Activated T-helper 1 cell treated with Interleukin-2 at 50 U/mL for 16 hours (primary cell): Measurements from ENCODE around the gene ZBTB9.
A peak's percentile ranks its signal among the peaks of the same experiment; 100 is the strongest.

Source experiments
- DNase-seq: peaks from one replicate; pipeline ENCODE4 v3.0.0-alpha.2; 2020; ENCODE audit warnings: low read depth

The ZBTB9 gene, protein sequence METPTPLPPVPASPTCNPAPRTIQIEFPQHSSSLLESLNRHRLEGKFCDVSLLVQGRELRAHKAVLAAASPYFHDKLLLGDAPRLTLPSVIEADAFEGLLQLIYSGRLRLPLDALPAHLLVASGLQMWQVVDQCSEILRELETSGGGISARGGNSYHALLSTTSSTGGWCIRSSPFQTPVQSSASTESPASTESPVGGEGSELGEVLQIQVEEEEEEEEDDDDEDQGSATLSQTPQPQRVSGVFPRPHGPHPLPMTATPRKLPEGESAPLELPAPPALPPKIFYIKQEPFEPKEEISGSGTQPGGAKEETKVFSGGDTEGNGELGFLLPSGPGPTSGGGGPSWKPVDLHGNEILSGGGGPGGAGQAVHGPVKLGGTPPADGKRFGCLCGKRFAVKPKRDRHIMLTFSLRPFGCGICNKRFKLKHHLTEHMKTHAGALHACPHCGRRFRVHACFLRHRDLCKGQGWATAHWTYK

DNA sequence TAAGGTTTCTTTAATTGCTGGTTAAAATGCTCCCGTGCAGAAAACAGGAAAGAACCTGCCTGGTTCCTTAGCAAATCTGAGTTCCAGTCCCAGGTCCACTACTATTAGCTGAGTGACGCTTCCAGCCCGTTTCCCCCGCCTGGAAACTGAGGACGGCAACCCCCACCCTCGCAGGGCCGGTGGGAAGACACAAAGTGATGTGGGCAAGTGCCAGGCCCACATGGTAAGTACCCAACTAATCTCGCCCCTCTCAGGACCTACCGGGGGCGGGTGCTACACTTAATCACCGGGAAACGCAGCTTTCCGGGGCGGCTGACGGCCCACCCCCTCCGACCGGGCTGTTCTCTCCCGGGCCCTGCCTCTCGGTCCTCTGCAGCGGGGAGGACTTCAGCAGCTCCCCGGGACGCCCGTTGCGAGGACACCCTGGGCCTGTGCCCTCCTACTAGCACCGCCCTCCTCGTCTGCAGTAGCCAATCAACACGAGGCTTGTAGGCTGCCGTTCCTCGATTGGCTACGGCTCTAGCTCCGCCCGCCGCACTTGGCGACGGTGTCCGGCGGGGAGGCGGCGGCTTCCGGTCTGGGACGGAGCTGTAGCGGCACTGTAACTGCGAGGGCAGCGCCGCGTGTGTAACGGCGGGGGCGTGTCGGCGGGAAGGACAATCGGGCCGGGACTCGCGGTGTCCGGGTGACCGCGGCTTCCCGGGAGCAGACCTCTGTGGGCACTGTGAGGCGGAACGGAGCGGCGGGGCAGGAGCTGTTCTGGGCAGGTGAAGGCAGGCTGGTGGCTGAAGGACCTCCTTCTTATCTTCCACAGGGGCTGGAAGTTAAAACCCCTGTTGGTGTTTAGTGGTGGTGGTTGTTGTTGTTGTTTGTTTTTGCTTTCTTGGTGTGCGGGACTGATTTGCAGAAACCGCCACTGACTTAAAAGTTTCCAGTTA, at the start of gene ZBTB9:
Gene ZBTB9 (plus strand): TSS at position 568 of the 938 bp plus-strand sequence. CDS start 525 bp downstream, outside the sequence.
- DNase-seq: peak; percentile 90

DNA sequence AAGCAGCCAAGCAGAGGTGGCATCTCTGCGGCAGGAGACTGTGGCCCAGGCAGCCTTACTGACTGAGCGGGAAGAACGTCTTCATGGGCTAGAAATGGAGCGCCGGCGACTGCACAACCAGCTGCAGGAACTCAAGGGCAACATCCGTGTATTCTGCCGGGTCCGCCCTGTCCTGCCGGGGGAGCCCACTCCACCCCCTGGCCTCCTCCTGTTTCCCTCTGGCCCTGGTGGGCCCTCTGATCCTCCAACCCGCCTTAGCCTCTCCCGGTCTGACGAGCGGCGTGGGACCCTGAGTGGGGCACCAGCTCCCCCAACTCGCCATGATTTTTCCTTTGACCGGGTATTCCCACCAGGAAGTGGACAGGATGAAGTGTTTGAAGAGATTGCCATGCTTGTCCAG, 49.5 kb upstream of the ZBTB9 start:
- no peak for DNase-seq

DNA sequence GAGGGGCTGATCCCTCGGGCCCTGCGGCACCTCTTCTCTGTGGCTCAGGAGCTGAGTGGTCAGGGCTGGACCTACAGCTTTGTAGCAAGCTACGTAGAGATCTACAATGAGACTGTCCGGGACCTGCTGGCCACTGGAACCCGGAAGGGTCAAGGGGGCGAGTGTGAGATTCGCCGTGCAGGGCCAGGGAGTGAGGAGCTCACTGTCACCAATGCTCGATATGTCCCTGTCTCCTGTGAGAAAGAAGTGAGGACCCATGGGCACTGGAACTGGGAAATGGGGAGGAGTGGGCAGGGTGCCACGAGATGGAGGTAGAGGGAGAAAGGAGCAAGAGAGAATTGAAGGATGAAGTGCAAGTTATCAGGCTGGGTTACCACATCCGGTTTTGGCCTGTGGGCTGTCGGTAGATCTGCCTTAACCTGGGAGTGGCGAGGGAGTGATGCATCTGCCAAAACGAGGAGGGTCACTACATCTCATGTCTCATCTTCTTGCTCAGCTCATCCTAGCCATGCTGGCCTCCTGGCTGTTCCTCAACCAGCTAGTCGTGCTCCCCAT, 48.9 kb upstream of the ZBTB9 start:
- DNase-seq: no peak

DNA sequence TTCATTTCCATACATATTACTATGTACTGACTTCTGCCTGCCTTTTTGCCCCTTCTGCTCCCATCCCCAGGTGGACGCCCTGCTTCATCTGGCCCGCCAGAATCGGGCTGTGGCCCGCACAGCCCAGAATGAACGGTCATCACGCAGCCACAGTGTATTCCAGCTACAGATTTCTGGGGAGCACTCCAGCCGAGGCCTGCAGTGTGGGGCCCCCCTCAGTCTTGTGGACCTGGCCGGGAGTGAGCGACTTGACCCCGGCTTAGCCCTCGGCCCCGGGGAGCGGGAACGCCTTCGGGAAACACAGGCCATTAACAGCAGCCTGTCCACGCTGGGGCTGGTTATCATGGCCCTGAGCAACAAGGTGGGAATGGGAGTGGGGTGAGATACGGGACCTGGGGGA, 48.2 kb upstream of the ZBTB9 start:
- DNase-seq: no peak

DNA sequence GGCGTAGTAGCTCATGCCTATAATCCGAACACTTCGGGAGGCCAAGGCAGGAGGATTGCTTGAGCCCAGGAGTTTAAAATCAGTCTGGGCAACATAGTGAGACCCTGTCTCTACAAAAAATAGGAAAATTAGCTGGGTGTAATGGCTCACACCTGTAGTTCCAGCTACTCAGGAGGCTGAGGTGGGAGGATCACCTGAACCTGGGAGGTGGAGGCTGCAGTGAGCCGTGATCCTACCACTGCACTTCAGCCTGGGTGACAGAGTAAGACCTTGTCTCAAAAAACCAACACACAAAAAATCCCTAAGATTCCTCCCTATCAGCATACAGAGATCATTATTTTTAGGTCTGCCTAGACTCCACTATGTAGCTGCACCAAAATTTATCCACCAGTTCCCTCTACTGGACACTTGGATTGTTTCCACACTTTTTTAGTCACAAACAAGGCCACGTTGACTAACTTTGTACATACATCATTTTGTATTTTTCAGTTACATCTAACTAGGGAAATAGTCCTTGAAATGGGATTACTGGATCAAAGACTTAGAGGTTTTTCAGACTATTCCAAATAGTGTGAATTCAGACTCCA, 47.2 kb upstream of the ZBTB9 start:
- DNase-seq: no peak

DNA sequence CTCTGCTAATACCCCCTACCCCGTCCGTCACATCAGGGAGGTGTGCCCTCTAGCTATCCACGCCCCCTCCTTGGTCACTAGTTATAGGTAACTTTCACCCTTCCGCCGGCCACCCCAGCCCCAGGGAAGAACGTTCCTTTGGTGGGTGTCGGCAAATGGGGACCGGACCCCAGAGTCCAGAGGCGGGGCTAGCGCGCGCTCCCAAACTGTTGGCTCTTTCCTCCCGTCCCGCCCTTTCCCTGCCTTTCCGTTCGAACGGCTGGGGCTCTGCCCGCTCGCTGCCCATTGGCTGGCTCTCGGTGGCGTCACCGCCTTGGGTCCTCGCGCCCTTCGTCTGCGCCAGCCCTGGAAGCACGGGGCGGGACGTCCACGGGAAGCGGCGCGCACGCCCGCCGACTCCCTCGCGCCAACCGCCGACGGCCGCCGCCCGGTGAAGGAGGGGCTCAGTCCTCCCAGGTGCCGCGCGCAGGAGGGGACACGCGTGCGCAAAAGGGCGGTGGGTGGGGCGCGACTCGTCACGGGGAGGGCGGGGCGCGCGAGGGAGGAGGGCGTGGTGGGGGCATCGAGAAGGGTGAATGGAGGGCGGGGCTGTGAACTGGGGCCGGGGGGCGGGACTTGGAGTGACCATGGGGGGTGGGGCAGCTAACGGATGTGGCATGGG, 44.2 kb upstream of the ZBTB9 start:
- DNase-seq: peak; percentile 98

DNA sequence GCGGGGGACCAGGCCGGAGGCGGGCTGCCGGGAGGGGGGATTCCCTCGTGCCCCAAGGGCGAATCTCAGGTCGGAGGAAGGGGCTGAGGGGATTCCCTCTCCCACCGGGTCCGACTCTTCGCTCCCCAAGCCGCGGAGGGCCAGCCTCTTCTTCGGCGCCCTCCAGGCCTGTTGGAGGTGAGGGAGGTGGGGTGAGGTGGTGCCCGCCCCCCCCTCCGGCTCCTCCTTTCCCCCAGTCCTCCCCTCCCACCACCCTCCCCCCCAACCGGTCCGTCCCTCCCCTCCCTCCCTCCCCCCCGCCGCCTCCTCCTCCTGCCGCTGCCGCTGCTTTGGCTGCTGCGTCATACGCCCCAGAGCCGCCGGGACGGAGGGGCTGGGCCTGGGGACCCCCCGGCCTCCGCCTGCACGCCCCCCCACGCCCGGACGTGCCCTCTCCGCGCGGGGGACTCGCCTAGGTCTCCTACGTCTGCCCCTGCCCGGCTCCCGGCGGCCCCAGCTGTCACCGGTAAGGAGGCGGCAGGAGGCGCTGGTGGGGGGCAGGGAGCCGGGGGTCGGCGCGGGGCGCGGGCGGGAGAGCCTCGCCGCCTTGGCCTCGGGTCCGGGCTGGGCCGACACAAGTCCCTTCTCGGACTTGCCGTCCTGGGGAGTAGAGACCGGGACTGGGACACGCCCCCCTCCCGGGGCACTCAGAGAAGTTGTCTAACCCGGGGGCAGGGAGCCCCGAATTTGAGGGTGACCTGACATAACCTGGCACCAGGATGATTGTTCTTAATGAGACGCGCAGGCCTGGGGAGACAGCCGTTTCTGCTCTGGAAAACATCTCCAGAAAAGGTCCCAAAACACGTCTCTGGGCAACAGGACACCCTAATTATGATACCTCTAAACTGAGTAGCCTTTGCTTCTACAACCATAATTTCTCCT, 43.4 kb upstream of the ZBTB9 start, which contains the start of gene PHF1:
Gene PHF1 (plus strand): TSS at position 304 of the 921 bp plus-strand sequence. CDS start 1,250 bp downstream, outside the sequence.
- no peak for DNase-seq

DNA sequence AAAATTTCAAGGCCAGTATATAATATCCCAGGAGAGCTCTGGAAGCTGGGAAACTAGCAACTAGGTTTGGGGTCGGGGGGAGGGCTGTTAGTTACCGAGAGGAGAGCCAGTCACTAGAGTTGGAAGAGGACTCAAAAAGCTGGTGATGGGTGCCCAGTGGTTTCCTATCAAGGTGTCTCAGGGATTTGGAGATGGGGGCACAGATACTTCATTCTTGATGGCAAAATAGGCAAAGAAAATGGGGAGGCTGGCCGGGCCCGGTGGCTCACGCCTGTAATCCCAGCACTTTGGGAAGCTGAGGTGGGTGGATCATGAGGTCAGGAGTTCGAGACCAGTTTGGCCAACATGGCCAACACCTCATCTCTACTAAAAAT, 42.8 kb upstream of the ZBTB9 start:
- no peak for DNase-seq

DNA sequence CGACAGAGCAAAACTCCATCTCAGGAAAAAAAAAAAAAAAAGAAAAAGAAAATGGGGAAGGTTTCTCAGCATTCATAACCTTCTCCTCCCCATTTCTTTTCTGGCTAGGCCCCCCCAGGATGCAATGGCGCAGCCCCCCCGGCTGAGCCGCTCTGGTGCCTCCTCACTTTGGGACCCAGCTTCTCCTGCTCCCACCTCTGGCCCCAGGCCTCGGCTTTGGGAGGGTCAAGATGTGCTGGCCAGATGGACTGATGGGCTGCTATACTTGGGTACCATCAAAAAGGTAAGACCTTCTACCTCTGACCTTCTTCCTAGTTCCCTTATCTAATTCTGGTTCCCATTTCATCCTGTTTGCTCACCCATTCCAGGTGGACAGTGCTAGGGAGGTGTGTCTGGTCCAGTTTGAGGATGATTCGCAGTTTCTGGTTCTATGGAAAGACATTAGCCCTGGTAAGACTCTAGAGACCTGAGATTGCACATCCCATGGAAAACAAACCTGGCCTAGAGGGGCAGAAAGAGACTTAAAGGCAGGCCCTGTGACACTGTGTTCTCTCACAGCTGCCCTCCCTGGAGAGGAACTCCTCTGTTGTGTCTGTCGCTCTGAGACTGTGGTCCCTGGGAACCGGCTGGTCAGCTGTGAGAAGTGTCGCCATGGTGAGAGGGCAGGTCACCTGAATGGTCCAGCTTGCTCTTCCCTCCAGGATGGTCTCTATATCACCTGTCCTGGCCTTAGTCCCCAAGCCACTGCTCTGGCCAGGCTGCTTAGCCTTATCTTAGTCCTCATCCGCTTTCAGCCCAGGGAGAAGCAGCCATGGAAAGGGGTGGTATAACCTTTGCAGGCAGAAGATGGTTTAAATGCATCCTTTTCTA, 42.0 kb upstream of the ZBTB9 start:
- no peak for DNase-seq

DNA sequence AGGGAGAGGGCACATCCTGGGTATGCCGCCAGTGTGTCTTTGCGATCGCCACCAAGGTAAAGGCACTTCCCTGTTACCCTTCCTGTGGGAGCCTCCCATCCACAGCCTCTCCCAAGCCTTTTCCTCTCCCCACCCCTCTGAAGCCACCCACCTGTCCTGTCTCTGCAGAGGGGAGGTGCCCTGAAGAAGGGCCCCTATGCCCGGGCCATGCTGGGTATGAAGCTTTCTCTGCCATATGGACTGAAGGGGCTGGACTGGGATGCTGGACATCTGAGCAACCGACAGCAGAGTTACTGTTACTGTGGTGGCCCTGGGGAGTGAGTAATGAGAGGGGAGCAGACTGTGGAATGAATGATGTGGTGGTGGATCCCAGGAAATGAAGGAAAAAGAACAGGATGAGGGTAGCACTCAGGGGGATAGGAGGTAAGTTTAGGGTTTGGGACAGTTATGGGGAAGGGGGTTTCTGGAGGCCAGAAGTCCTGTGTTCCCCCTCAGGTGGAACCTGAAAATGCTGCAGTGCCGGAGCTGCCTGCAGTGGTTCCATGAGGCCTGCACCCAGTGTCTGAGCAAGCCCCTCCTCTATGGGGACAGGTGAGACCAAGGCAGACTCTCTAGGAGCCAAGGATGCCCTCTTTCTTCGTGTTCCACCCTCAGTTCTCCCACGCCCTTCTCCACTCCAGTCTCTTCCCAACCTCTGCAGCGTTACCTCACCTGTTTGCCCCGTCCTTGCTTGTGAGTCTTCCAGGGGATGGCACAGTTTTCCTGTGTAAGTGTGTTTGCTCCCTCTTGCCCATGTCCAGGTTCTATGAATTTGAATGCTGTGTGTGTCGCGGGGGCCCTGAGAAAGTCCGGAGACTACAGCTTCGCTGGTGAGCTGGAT, 40.9 kb upstream of the ZBTB9 start:
- no peak for DNase-seq

DNA sequence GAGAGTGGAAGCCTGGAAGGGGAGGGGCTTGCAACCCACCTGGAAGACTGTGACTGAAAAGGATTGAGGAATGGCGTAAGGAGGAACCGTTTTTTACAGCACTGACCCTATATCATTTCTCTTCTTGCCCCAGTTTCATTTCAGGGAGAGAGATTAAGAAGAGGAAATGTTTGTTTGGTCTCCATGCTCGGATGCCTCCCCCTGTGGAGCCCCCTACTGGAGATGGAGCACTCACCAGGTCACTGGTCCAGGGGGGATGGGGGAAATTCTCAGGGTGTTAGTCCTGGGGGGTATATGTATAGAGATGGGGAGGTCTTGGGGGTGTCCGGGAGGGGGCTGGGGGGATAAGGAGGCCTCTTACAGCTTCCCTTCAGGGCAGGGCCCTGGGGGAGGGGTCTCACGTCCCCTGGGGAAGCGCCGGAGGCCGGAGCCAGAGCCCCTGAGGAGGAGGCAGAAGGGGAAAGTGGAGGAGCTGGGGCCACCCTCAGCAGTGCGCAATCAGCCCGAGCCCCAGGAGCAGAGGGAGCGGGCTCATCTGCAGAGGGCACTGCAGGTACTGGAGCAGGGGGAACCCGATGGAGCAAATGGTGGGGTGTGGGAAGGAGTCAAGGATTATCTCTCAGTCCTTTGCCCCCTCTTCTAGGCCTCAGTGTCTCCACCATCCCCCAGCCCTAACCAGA, 39.6 kb upstream of the ZBTB9 start:
- DNase-seq: no peak

DNA sequence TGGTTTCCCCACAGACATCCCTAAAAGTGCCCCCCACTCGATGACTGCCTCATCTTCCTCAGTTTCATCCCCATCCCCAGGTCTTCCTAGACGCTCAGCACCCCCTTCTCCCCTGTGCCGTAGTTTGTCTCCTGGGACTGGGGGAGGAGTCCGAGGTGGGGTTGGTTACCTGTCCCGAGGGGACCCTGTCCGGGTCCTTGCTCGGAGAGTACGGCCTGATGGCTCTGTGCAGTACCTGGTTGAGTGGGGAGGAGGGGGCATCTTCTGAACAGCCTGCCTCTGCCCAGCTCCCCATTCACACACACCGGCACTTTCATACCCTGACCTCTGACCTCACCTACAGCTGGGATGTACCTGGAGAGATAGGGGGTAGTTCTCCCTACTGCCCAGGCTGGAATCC, 38.5 kb upstream of the ZBTB9 start:
- no peak for DNase-seq

DNA sequence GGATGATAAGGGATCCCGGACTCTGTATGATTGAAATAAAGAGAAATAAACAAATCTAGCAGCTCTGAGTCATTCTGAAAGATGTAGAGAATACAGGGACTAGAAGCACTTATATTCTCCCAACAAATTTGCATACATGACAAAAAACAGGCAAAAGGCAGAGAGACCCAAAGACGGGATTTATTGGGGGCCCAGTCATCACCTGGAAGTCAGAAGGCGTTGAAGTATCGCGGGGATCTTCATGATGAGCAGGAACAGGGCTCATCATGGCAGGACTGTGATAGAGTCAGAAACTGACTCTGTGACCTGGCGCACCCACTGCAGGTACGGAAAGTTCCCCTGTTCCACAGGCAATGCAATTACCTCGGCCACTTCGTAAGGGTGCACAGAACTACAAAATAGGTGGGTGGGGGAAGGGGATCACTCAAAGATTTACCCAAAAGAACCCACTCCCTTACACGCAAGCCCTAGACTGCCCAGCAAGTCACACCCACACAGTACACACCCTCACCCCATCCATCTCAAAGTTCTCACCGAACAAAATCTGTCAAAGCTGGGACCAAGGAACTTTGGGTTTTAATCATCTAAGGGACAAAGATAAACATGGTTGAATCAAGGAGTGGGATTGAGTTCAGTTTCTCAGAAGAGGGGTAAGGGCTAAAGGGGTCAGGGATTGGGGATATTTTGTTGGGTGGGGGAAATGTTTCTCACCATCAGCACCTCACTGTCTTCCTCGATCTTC, 37.8 kb upstream of the ZBTB9 start:
- no peak for DNase-seq

DNA sequence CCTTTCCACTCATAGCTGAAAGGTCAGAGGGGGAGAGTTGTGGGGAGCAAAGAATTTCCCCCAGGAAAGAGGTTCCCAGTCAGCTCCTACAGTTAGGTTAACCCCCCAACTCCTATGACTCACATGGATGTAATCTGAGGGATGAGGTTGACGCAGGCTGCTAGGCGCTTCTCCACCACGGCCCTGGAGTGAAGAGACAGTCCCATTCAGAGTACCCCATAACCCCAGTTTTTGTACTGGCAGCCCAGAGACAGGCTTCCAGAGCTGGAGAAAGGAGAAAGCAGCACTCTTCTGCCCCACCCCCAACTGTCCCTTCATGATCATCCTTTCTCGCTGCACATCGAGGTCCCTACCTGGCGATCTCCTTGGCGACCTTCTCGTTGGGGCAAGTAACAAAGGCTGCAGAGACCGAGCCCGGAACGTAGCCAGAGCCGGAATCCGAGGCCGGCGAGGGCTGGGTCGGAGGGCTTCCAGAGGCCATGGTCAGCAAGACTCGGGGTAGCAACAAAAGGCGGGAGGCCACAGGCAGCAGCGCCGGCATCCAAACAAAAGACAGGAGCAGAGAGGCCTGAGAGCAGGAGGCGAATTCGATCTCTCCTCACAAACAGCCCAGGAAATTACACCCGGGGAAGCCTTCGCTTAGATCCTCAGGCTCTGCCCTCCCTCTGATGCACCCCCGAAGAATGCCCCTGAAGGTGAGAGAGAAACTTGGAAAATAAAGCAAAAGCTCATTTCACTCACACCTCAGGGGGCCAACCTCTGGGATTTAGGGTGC, 37.1 kb upstream of the ZBTB9 start:
- no peak for DNase-seq

DNA sequence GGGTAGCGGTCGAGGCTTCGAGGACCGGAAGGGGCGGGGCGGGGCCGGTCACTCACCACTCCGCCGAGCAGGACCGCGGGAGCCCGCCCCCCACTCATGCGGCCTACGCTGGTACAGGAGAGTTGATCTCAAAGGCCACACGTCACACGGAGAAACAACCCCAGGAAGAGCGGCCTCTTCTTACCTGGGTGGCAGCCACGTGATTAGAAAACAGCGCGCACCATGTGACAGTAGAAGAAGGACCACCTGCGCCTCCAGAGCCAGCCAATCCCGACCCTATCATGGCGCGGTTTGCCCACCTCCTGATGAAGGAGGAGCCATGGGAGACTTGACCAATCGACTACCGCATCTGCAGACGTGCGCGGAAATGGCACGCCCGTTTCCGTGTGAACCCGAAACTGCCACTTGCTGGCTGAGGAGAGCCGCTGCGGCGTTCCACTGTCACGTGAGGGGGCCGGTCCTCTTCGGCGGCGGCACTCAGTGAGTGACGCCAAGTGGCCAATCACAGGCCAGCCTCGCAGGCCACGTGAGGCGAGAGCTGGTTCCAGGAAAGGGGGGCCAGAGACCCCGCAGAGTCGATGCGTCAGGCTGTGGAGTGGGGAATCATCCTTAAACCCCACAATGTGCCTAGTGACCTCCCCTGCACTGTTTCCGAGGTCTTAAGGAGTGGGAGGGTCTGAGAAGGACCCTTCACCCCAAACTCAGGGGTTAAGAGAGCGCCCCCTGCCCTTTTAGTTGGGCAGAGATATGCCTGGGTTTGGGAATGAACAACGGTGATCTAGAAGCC, 36.3 kb upstream of the ZBTB9 start, which contains the start of gene CUTA:
Gene CUTA (minus strand): TSS at position 205 of the 787 bp plus-strand sequence. CDS start 107 bp downstream, at position 98.
- DNase-seq: peak; percentile 98
